ENCODE measurements around the gene U2AF1. TPM values are rescaled to one million over a fixed set of nuclear protein-coding genes. Genes with fewer than 3 reads are reported as not detected.
"Not testable (repeated sequence)": the region's sequence is repeated elsewhere in the genome, so short reads cannot be mapped to it uniquely, and the experiment has no call there.

The U2AF1 gene
- total and polyA plus RNA-seq, 2 of the 8 experiments (the other 6 are each of a cell fraction or from before 2014, with no cell fraction given) = 60.0 to 74.6 TPM

DNA sequence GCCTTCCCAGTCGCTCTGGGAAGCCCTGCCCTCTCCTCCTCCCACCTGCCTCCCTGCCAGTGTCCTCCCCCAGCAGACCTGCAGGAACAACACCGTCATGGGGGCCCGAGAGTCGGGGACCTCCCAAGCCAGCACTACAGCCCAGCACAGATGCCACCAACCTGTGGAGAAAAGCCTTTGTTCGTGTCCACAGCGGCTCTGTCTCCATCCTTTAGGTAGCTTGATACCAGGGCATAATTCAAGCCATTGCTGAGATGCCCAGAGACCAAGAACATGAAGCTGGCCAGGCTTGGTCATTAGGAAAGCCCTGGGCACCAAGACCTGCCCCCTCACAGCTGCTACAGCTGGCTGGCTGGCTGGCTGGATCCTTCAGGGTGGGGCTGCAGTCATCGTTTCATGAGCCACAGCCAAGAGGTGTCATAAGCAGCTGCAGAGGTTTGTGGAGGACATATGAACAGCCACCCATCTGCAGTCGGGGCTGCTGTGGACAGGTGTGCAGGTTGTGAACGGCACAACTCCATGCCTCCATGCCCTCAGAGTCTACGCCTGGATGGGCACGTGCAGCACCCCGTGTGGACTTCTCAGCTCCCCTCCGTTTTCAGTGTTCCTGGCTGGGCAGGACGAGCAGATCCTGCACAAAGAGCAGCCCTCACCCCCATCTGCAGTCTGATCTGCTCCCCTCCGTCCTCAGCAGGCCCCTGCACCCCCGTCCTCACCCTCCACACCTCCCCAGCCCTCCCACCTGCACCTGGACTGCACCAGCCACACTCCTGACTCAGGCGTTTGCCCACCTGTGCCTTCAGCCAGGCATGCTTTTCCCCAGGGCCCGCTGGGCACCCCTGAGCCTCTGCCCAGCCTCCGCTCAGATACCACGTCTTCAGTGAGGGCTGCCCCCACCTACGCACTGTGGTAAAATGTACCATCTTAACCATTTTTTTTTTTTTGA, 61.2 kb downstream of the U2AF1 start:
- H3K4me1 ChIP-seq (replicated peaks in 1 of 4; ENCODE audit: control insufficient read depth in 3 of 4, insufficient read depth in 4 of 4, low read length in 3 of 4); H4K91ac ChIP-seq (replicated peaks; ENCODE audit: insufficient read length, low read length); H3K56ac ChIP-seq (replicated peaks; ENCODE audit: insufficient read length, low read depth, low read length); H3K4me3 ChIP-seq (ENCODE audit: extremely low read depth in 1 of 4, insufficient read depth in 2 of 4, low read depth in 3 of 4, low read length in 4 of 4); CTCF ChIA-PET (ENCODE audit: partially characterized antibody); H3K23me2 ChIP-seq (ENCODE audit: low read depth, low read length); H4K8ac ChIP-seq (ENCODE audit: extremely low read depth, insufficient read depth, low read length); H2BK15ac ChIP-seq (ENCODE audit: low read length); H3K4ac ChIP-seq (replicated peaks; ENCODE audit: insufficient read length, low read depth, low read length); H2BK12ac ChIP-seq (ENCODE audit: low read depth, low read length); FAIRE-seq; H3K36me3 ChIP-seq (ENCODE audit: control insufficient read depth in 2 of 4, insufficient read depth in 4 of 4, low read length in 3 of 4); H3K79me2 ChIP-seq (ENCODE audit: control insufficient read depth in 1 of 2, insufficient read depth in 2 of 2, low read length in 2 of 2); H3K27ac ChIP-seq (ENCODE audit: low read depth, low read length); H3K9ac ChIP-seq (replicated peaks in 1 of 4; ENCODE audit: extremely low read depth in 1 of 4, low read depth in 3 of 4, low read length in 3 of 4); H2BK5ac ChIP-seq (ENCODE audit: low read depth, low read length); H3K9me3 ChIP-seq (ENCODE audit: insufficient read depth in 2 of 2, low read depth in 1 of 2, low read length in 1 of 2); H3K27me3 ChIP-seq (replicated peaks in 1 of 4; ENCODE audit: control insufficient read depth in 3 of 4, extremely low read depth in 1 of 4, insufficient read depth in 3 of 4, low read length in 3 of 4); H3K14ac ChIP-seq (ENCODE audit: insufficient read length); H4K5ac ChIP-seq (ENCODE audit: insufficient read length, low read depth, low read length); DNase-seq (ENCODE audit: low read depth in 1 of 2, low spot score in 2 of 2); H3K23ac ChIP-seq (ENCODE audit: insufficient read length); H2BK20ac ChIP-seq (ENCODE audit: low read length); H3K18ac ChIP-seq (ENCODE audit: extremely low read depth, low read length); H2AFZ ChIP-seq (ENCODE audit: low read length); H2AK5ac ChIP-seq (ENCODE audit: low read depth, low read length); H3K4me2 ChIP-seq (ENCODE audit: insufficient read depth in 1 of 2, low read depth in 2 of 2, low read length in 2 of 2); H3K79me1 ChIP-seq (ENCODE audit: low read depth, low read length); POLR2A ChIA-PET (ENCODE audit: partially characterized antibody); H2BK120ac ChIP-seq (replicated peaks; ENCODE audit: low read depth, low read length); H4K20me1 ChIP-seq (replicated peaks in 1 of 2; ENCODE audit: control insufficient read depth in 1 of 2, insufficient read depth in 2 of 2, low read length in 2 of 2): not testable (repeated sequence)
- 78% methylated on average over 4 of the region's 21 CpGs; no CpG with 5 or more reads in 1 of the 2 experiments for WGBS, 2 experiments (ENCODE audit: extremely low coverage in 1 of 2, insufficient coverage in 1 of 2, insufficient read length in 1 of 2, insufficient replicate concordance in 2 of 2, low coverage in 1 of 2, low lambda C conversion rate in 2 of 2, missing lambda C conversion rate in 1 of 2)
